Kidney glomerular epithelial cell (primary cell): ENCODE data around the gene GSE1.

Experiments used
- DNase-seq: peaks from one replicate; lab custom pipeline; 2025; lab: John Stamatoyannopoulos, UW

Gene GSE1

DNA sequence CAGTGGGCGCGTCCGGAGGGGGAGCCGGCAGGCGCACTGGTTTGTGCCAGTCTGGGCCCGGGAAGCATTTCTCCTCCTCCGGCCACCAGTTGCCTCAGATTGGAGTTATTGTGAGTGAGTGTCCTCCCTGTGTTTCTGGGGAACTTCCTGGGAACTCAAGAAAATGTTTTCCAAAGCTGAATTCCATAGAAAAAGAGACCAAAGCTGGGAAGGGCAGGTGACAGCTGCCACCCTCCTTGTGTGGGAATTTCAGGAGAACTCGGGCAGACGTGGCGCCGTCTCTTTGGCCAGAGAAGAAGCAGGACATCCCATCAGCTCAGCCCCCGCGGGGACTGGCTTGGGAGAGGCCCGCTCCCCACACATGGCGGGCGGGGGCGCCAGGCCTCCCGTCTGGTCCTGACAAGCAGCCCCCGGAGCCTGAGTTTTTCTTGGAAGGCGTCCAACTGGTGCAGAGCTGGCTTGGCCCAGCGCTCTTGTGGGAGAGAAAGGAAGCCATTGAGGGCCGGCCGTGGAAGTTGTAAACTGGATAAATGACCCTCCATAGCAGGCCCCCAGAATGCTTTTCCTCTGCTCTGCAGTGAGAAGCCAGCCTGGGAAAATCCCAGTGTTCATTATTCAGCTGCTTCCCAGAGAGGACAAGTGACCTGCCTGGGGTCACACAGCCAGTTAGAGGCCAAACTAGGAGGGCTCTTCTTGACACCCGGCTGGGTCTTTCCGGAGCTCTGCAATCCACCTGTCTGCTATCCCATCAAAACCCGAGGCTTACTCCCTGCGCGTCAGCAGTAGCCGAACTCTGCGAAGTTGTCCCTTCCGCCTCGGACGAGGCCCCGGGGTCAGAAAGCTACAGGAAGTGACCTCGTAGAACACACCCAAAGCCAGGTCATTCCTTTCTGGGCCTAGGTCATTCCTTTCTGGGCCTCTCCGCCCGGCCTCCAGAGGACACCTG is 39.2 kb upstream of the GSE1 start:
- peak; percentile 76 for DNase-seq

- DNase-seq = no peak
Observed at GRCh38 chr16:85574672-85575475, 38.2 kb upstream of the GSE1 start.

GRCh38 chr16:85575920-85576319 is 37.2 kb upstream of the GSE1 start:
- no peak for DNase-seq

DNA sequence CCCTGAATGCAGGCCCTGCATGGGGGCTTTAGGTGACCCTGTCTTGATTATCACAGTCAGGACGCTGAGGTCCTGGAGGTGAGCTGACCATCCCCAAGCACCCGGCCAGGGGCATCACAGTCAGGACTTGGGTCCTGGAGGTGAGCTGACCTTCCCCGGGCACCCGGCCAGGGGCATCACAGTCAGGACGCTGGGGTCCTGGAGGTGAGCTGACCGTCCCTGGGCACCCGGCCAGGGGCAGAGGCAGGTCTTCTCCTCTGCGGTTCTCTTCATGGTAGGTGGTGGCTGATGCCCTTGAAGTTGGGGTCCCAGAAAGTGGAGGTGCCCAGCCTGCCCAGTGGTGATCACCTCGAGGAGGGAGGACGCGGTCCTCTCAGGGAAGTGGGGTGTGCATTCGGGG is 36.2 kb upstream of the GSE1 start:
- DNase-seq = no peak

DNA sequence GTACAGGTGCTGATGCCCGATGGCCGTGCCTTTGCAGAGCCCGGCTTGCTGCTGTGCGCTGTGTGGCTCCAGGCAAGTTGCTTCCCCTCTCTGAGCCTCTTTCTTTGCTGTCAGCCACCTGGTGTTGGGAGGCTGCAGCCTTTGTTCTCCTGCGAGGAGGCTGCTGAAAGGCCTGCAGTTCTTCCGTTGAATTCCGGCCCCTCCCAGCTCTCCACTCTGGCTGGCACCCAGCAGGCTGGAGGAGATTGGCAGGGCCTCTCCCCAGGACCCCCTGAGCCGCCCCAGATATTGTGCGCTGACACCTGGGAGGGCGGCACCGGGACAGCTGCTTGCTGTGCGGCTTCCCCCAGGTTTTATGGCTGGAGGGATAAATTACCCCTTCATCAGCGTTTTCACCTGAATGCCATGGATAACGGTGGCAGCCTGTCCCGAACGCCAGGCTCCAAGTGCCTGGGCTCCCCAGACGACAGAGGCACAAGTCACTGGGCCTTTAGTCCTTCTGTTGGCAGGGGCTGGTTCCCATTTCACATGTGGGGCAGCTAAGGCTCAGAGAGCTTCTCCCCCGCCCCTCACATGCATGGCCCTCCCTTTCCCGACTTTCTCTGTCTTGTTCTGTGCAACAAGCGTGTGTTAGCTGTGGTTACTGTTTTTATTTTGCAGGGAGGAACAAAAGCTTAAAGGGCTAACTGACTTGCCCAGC is 35.1 kb upstream of the GSE1 start:
- DNase-seq = no peak

DNA sequence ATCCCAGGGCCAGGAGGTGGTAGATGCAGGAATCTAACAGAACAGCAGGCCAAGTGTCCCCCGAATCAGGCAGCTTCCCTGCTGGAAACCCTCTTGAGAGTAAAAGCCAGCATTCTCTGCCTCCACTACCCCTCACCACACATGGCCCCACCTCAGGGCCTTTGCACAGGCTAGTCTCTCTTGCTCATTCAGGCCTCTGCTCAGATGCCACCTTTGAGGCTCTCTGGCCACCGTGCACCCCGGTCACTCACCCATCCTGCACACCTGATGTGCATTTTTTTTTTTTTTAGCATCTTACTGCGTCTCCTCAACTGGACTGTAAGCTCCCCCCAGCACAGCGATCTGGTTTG is 34.5 kb upstream of the GSE1 start:
- no peak for DNase-seq

GRCh38 chr16:85579191-85579590 is 33.9 kb upstream of the GSE1 start:
- no peak for DNase-seq

- no peak for DNase-seq
Observed at GRCh38 chr16:85579923-85580580, 33.1 kb upstream of the GSE1 start.

- DNase-seq = no peak
Observed at GRCh38 chr16:85580684-85581083, 32.4 kb upstream of the GSE1 start.

GRCh38 chr16:85582229-85582991 is 30.7 kb upstream of the GSE1 start:
- peak; percentile 7 for DNase-seq

GRCh38 chr16:85583491-85584181 is 29.5 kb upstream of the GSE1 start:
- no peak for DNase-seq

DNA sequence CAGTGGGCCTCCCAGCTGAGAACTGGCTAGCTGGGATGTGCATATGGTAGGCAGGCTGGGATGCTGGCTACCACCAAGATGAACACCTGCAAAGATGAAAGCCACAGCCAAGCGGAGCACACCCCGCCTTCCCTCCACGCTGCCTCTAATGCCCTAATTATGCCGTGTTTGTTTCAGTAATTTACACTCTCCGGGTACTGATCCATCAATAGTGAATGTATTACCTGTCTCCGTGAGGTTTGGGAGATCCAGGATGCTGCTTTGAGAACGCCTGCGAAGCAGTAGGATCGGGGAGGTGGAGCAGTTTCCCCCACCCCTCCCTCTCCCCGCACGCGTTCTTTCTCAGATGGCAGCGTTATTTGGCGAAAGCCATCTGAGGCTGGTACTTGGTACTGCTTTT is 28.9 kb upstream of the GSE1 start:
- DNase-seq = no peak

DNA sequence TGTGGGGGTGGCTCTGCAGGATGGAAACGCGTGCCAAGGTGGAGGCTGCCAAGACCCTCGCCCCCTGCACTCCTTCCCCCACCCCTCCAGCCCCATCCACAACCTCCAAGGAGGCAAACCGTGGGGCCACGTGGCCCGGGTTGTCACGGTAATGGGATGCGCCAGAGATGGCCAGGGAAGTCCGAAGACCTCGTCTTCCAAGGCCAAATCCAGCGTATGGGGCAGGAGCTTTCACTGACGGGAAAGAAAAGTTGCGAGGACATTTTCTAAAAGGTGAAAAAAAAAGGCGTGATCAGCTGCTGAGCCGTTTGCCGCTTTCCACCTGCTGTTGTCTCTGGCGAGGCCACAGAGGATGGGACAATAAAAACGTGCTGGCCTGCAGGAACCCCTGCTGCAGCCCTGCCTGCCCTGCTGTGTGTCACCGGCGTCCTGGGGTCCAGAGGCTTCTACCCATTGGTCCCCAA is 28.3 kb upstream of the GSE1 start:
- DNase-seq = no peak

DNA sequence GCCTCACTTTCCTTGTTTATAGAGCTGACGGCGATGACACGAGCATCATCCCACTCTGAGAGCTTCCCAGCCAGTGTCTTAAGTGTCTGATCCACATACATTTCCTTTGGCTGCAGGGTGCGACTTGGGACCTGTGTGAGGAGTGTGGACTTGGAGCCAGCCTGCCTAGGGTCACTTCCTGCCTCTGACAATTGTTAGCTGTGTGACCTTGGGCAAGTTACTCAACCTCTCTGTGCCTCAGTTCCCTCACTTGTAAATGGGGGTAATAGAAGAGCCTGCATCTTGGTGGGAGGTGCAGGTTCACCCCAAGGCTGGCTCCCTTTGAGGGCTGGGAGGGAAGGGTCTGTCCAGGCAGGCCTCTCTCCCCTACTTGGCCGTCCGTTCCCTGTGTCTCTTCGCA is 27.4 kb upstream of the GSE1 start:
- DNase-seq = no peak

GRCh38 chr16:85586380-85587104 is 26.6 kb upstream of the GSE1 start:
- DNase-seq = no peak

GRCh38 chr16:85587762-85588556 is 25.2 kb upstream of the GSE1 start:
- DNase-seq = no peak

DNA sequence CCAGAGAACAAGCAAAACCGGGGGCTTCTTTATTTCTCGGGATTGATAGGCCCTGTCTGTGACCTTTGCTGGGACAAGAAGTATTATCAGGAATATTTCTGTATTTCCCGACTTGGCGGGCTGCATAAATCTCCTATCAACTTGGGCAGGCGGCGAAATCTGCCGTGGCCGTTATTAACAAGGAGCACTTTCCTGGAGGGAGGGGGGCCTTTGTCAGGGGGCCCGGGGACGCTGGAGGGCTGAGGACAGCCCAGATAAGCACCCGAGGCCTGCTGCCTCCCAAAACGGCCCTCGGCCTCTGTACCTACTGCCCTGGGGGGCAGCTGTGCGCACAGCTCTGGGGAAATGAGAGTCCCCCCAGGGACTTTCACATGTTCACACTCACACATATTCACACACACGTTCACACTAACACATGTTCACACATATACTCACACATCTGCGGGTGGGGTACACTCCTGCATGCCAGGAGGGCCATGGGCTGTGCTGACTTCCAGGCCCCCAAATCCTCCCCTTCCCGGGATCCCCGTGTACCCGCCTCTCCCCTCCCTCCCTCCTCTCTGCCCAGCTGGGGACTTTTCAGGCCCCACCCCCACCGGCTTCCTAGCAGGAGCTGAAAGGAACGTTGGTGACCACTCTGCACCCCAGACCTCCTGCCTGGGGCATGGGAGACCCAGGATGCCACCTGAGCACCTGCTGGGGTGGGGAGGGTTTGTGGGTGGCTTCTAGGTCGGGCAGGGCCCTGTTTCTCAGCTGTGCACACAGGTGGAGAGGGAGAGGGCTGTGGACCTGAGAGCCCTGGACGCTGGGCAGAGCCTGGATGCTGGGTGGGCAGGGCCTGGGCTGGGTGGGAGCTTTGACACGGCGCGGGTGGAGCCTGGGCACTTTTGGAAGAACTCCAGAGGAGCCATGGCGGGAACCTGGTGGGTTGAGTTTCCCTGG is 24.3 kb upstream of the GSE1 start:
- no peak for DNase-seq
